Left renal cortex interstitium (tissue), 4 donors: Measurements from ENCODE around the gene INF2. TPM values are rescaled to one million over a fixed set of nuclear protein-coding genes. Genes with fewer than 3 reads are reported as not detected.

Experiments used
- DNase-seq, 4 donors: peaks; one replicate each; pipeline ENCODE4 v3.0.0-alpha.2; 2013; ENCODE audit warnings: low read depth in 4 of 4, low spot score in 2 of 4, missing footprints in 1 of 4
- polyA plus RNA-seq, 4 donors: library from polyadenylated mRNA; unstranded; fragments of 120-200 nt; gene quantifications; one replicate each; pipeline ENCODE4 v1.2.1, GENCODE V29; 2013; ENCODE audit not compliant: insufficient read length in 4 of 4

Gene INF2
- polyA plus RNA-seq, 4 donors, result 34.1 to 73.9 (median 64.7) TPM

DNA sequence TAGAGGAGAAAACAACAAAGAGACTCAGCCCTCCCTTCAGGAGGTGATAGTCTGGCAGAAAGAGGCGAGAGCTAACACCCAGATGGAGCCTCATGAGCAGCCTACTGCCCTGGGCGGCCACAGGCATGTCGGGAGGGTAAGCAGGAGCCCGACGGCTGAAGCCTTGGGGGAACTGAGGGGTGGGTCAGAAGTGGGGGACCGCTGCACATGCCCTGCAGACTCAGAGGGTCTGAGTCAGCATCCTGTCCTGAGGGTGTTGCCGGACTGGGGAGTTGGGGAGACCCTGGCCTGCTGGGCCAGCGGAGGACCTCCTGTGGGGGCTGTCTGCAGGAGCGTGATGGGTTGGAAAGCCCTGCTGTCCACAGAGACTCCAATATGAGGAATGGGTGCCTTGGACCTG lies 15.9 kb upstream of the INF2 start:
- DNase-seq, result no peak

DNA sequence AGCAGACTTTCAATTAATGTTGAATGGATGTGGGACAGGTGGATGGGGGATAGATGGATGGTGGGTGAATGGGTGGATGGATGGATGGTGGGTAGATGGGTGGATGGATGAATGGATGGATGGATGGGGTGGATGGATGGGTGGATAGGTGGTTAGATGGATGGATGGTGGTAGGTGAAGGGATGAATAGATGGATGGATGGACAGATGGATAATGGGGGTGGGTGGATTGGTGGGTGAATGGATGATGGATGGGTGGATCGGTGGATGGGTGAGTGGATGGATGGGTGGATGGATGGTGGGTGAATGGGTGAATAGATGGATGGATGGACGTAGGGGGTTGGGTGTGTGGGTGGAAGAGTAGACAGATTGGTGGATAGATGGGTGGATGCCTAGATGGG lies 14.0 kb upstream of the INF2 start:
- no peak for DNase-seq

DNA sequence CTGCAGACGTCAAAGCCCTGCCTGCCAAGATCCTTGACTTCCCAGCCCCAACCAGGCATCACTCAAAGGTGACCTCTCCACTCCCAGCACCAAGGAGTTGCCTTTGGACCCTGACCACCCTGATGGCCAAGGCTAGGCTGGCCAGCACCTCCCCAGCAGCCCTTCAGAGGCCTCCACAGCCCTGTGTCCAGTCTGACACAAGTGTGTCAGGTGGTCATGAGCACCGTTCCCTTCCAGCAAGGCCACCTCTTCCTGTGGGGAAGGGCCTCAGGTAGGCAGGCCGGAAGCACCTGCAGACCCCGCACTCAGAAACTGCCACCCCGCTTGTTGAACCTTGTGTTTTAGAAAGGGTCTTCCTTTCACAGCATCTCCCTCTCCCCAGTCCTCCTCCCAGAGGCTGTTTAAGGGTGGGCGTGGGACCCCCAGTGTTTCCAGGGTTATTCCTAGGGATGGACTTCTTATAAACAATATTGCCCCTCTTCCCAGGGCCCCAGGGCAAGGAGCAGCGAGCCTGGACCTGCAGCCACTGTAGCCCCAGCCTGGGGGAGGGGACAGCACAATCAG lies 13.2 kb upstream of the INF2 start:
- DNase-seq, result no peak

DNA sequence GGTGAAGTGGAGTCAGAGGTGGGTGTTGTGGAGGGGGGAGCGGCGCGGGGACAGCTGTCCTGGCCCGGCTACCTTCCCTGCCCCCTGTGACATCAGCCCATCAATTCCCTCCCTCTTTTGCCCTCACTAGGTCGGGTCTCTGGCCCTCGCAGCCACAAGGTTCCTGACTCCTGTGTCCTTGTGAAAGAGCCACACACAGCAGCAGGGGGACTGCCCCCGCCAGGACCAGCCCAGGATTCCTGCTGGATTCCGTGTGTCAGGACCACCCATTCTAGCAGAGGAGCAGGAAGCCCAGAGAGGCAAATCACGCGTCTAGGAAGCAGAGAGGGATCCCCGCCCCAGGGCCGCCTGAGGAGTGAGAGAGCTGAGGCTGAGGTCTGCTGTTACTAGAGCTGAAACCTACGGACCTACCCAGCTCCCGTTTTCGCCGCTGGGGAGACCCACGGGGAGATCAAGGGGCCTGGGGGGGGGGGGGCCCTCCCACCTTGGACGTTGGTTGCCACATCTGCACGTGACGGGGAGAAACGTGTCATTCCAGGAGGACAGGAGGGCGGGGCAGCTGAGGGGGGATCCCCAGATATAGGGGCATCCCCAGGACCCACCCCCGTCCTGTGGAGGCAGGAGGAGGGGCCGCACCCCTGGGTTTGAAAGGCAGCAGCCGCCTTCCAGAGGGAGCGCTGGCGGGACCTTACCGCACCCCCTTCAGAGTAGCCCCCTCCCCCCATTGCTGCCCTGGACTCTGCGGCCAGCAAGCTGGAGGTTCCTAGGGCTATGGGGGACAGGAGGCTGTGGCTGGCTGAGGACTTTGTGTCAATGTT lies 12.5 kb upstream of the INF2 start:
- DNase-seq, result no peak

DNA sequence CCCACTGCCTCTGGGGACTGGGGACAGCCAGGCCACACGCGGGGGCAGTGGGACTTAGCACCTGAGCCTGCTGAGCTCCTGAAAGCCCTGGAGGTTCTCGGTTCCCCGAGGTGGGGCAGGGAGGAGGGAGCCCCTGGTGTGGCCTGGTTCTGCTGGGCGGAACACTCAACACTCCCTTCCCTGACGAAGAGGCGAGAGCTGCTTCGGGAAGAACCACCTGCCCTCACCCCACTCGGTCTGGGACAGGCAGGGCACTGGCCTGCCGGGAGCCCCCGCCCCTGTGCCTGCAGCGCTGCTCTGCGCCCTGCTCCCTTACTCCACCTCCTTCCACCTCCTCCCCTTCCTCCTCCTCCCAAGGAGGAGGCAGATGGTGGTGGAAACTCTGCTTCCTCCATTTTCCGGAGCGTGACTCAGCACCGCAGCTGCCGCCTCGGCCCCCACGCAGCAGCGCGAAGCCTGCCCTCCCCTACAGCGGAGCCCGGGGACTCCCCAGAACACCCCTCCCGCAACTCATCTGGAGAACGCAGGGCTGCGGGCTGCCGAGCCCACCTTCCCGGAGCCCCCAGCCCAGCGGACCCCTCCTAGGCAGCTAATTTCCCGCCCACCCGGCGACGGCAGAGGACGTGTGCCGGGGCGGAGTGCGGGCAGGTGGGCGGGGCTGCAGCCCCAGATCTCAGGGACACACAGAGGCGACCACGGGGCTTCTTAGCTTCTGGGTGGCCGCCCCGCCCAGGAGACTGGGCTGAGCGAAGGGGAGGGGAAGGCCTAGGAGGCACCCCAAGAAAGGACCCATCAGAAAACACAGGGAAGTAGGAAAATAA lies 11.7 kb upstream of the INF2 start:
- DNase-seq, result peak in 1 of 4 donors; percentile 69

DNA sequence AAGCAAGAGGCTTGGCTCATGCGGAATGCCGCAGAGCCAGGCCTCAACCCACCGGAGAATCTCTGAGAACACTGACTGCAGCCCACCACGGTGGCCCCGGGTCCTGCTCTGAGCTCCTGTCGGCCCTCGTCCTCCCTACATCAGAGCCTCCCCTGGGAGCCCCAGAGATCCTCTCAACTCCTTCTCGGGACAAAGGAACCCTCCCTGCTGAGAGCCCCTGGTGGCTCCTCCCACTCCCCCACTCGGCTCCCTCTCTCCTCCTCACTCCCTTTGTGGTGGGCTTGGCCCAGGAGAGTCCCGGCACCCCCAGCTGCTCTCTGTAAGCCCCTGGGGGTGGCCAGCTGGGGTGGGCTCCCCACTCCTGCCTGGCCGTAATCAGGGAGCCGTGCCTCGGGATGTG lies 11.1 kb upstream of the INF2 start:
- DNase-seq, result no peak

DNA sequence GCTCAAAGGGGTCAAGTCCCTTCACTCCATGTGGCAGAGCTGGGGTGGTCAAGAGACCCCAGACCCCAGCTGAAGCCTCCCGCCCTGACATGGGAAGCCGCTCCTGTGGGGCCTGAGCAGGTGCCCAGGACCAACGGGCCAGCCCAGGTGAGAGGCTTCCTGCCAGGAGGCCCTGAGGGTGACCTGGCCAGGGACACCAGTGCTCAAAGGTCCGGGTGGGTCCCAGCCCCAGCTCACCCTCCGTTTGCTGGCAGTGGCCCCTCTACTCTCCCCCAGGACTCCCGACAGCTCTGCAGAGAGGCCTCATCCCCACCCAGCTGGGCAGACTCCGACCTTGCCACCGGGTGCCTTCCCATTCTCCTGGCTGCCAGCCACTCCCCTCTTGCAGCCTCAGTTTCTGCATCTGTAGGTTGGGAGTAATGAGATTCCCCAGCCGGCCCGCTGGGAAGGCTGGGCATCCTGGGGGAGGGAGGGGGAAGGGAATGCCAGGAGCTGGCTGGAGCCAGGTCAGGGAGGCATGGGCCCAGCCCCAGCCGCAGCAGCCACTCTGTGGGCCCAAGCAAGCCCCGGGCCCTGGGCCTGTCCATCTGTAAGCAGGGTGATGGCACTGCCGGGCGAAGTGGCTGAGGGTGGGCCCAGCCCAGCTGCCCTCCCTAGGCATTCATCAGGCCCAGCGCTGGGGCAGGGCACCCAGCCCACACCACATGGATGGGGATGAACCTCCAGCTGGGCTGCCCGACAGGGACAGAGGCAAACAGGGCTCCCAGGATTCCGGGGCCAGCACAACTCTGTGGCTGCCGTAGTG lies 10.3 kb upstream of the INF2 start:
- no peak for DNase-seq

DNA sequence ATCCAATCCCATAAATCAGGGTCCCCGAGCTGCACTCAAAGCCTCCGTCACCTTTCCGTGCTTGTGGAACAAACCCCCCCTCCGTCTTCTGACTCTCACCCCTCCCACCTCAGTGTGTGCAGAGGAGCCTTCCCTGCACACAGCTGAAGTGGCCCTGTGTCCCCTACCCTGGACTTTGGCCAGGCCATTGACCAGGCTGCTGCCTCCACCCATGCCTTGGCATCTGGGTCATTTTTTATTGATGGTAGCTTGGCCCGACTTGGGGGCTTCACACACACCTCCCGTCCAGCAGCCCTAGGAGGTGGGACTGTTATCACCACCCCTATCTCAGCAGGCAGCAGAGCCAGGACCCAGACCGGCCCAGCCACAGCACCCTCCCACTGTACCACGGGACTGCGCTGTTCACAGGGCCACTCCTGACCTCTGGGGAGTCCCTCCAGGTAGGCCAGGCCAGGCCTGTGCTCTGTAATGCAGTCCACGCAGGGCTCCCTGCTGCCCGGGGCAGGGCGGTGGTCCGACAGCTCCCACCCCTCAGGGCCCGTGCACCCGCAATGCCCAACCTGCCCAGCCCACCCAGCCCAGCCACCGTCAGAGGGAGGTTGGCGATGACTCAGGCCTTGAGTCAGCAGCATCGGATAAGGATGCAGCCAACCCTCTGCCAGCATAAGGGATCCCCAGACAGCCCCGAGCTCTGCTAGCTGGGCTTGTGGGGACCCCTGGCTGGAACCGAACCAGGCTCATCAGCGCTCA lies 9.2 kb upstream of the INF2 start:
- no peak for DNase-seq

DNA sequence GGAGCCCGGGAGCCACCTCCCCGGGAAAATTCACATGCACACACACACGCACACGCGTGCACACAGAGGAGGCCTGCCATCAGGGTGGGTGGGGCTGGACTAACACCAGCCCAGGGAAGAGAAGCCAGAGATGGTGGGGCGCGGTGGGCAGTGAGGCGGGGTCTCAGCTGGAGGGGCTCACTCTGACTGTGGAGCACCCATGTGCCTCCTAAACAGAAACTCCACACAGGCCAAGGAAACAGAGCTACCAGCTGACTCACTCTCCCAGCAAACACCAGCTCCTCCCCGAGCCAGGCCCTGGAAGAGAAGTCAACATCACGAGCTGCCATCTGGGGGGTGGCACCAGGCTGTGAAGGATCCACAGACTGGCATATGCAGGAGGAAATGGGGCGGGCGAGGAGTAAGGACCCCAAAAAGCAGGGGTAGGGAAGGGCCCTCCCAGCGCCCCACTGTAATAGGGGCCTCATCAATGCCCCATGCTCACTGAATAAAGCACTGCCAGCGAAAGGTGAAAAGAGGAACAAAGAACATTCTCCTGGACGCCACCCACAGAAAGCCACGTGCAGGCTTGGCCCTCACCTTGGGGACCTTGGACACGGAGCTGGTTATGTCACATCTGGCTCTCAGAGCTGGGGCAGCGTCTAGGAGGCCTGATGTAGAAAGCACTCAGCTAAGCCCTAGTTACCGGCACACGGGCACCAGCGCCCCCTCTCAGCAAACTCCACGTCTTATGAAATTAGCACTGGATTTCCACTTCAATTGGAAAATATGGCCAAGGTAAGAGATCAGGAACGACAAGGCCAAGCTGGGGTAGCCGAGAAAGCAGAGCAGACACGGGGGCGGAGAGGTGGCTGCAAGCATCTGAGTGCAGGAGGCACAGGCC lies 8.4 kb upstream of the INF2 start:
- no peak for DNase-seq

DNA sequence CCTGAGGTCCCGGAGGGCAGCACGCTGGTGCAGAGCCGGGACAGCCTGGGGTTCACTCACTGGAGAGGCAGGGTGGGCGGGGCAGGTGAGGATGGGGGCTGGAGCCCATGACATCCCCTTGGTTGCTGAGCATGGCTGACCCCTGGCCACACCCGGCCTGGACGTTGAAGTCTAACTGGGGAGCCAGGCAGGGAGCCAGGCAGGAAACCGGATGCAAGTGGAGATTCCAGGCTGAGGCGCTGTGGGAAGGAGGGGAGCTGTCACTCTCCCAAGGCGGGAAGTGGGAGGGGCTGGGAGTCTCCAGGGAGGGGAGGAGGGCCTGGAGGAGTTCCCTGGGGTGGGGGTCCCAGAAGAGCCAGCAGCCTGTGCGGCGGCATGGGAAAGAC lies 7.7 kb upstream of the INF2 start:
- DNase-seq, result peak in 2 of 4 donors; percentile 82 to 89

DNA sequence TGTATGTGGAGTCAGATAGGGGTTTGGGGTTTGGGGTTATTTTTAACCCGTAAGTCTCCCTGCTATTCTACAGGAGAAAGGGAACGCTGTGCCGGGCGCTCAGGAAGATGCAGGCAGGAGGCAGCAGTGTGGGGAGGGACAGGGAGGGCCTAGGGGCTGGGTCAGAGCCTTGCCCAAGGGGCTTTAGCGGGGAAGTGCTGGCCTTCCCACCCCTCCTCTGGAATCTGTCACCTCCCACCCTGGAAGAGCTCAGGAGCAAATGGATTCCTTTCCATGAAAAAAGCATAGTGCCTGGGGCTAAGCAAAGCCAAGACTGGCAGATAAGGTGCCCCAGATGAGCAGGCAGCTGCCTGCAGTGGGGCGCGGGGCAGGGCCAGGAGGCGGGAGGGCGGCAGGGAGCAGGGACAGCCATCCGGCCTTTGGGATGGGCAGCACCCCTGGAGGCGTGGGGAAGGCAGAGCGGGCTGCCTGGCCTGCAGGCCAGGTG lies 7.3 kb upstream of the INF2 start:
- DNase-seq, result no peak

DNA sequence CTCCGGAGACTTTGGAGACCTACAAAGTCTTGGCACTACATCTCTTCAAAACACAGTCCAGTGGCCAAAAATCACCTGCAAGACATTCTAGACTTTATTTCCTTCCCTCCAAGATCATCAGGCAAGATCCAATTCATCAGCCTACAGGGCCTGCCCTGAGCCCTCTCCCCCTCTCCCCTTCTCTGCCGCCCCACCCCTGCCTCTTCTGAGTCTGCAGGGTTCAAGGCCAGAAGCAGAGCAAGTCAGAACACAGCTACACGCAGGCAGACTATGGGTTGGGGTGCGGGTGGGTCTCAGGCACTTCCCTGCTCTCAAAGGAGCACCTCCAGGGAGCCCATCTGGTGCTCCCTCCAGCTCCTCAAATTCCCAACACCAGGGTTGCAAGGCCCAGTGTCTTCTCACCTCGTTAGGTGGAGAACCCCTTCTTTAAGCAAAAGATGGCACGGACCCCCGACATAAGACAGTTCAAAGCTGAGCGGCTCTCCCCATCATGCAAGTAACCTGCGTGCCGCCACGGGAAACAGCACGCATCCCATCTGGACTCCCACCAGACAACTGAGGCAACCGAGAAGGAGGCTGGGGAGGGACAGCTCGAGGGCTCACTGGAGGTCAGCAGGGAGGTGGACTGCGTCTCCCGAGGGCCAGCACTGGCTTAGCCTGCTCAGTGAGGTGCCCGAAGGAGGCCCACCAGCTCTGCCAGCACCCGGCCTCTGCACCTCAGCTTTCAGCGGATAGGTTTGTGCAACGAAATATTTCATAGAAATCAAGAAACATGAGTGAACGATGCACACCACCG lies 5.6 kb upstream of the INF2 start:
- DNase-seq, result no peak

DNA sequence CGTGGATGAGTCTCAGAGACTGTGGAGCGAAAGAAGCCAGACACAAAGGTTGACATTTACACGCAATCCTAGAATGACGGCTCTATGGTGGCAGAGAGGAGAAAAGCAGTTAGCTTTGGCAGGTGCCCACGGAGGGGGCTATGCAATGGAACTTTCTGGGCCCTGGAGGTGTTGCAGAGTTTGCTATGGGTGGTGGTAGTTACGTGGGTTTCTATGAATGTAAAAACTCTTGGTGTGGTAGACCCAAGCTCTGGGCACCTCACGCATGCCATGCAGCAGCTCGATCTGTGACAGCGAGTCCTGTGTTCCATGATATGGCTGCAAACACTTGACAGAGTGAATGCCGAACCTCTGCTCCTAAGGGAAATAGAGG lies 5.0 kb upstream of the INF2 start:
- DNase-seq, result no peak

DNA sequence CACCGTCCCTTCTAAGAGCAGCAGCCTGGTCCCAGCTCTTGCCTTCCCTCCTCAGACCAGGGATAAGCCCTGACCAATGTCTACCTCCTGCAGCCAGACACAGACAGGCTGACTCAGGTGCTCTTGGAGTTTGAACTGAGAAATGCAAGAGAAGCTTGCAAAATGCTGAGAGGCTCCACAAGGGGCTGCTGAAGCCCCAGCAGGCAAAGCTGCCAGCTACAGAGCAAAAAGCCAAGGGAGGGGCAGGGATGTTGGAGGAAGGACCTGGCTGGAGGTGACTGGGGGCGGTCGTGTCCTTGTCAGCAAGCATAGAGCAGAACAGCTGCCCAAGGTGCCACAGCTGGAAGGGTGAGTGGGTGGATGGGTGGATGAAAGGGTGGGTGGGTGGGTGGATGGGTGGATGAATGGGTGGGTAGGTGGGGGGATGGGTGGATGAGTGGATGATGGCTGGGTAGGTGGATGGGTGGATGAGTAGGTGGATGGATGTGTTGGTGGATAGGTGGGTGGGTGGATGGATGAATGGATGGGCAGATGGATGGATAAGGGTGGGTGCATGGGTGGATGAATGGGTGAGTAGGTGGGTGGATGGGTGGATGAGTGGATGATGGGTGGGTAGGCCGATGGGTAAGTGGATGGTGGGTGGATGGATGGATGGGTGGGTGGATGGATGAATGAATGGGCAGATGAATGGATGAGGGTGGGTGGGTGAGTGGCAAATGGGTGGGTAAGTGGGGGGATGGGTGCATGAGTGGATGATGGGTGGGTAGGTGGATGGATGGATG lies 4.0 kb upstream of the INF2 start:
- DNase-seq, result no peak

DNA sequence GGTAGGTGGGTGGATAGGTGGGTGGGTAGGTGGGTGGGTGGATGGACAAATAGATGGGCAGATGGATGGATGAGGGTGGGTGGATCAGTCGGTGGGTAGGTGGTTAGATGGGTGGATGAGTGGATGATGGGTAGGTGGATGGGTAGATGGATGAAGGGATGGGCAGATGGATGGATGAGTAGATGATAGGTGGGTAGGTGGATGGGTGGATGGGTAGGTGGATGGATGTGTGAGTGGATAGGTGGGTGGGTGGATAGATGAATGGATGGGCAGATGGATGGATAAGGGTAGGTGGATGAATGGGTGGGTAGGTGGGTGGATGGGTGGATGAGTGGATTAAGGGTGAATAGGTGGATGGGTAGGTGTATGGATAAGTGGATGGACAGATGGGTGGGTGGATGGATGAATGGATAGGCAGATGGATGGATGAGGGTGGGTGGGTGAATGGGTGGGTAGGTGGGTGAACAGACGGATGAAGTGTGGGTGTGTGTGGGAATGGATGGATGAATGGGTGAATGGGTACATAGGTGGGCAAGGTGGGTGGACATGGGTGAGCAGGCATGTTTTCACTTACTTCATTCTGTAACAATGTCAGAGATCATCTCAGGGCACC lies 3.3 kb upstream of the INF2 start:
- no peak for DNase-seq

DNA sequence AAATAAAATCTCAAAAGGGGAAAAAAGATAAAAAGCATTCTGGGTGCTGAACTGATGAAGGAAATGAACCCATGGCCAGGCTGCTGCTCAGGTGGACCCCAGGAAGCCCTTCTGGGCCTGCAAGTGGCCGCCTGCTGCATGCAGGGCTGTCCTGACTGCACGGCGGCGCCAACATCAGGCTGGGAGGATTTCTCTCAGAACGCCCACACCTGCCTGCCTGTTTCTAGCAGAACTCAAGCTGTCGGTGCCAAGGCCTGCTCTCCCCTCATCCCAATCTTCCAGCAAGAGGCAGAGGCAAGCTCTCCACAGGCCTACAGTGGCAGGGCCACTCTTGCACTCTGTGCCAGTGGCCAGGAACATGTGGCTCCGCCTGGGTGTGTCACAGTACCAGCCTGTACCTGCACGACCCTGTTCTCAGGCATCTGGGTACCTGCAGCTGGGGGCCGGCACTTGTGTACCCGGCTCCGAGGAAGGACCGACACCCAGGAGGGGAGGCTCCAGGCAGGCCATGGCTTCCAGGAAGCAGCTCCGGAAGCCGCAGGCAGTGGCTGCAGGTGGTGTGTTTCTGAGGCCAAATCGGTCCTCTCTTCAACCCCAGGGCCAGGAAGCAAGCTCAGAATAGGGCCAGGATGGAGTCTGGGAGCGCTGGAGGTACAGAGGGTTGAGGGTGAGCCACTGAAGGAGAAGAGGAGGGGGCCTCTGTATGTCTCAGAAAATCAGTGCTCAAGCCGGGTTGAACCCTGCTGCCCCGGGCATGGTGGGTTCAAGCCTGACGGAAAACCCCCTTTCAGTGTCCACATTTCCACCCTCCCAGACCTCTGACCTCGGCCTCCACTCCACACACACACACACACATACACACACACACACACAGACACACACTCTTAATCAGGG lies 2.5 kb upstream of the INF2 start:
- no peak for DNase-seq
